ENCODE measurements around the gene MITF. TPM values are rescaled to one million over a fixed set of nuclear protein-coding genes. Genes with fewer than 3 reads are reported as not detected.

The MITF gene
- polyA plus RNA-seq, 1 donor from 2014 or later: not detected

- H2AFZ ChIP-seq (ENCODE audit: low read depth, low read length): no peak overlapping the region
- H3K27ac ChIP-seq (ENCODE audit: low read length): no peak overlapping the region
- TF ChIP-seq SMC3 (conservative IDR thresholded peaks at IDR 0.05; ENCODE audit: poor library complexity) (no peak), EP300 (conservative IDR thresholded peaks at IDR 0.05; ENCODE audit: poor library complexity, severe bottlenecking) (no peak), MXI1 (conservative IDR thresholded peaks at IDR 0.05; ENCODE audit: poor library complexity, severe bottlenecking) (no peak), POLR2AphosphoS5 (IDR thresholded peaks at IDR 0.05) (no peak), TAF1 (IDR thresholded peaks at IDR 0.05; ENCODE audit: low read depth) (no peak), RAD21 (conservative IDR thresholded peaks at IDR 0.05) (no peak), EZH2 (IDR thresholded peaks at IDR 0.05; ENCODE audit: borderline replicate concordance, insufficient read depth, low read length, poor library complexity, severe bottlenecking) (no peak), REST (IDR thresholded peaks at IDR 0.05; ENCODE audit: borderline replicate concordance) (no peak)
- TF ChIP-seq, protein P1, sequence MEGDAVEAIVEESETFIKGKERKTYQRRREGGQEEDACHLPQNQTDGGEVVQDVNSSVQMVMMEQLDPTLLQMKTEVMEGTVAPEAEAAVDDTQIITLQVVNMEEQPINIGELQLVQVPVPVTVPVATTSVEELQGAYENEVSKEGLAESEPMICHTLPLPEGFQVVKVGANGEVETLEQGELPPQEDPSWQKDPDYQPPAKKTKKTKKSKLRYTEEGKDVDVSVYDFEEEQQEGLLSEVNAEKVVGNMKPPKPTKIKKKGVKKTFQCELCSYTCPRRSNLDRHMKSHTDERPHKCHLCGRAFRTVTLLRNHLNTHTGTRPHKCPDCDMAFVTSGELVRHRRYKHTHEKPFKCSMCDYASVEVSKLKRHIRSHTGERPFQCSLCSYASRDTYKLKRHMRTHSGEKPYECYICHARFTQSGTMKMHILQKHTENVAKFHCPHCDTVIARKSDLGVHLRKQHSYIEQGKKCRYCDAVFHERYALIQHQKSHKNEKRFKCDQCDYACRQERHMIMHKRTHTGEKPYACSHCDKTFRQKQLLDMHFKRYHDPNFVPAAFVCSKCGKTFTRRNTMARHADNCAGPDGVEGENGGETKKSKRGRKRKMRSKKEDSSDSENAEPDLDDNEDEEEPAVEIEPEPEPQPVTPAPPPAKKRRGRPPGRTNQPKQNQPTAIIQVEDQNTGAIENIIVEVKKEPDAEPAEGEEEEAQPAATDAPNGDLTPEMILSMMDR (IDR thresholded peaks at IDR 0.05; ENCODE audit: poor library complexity, severe bottlenecking): no peak
- H3K9me3 ChIP-seq (ENCODE audit: low read length): no peaks in the 10 kb centered on the region
- no peak overlapping the region for H3K4me2 ChIP-seq (ENCODE audit: low read length)
- H3K9ac ChIP-seq (ENCODE audit: low read length): no peak overlapping the region
- H3K9me2 ChIP-seq (ENCODE audit: insufficient read depth, low read length): no peaks in the 10 kb centered on the region
- no peaks in the 10 kb centered on the region for H3K27me3 ChIP-seq (ENCODE audit: insufficient read depth, low read depth, low read length)
- no peak overlapping the region for H3K4me3 ChIP-seq (ENCODE audit: low read length)
- no peaks in the 10 kb centered on the region for H3F3A ChIP-seq (ENCODE audit: insufficient read depth, low read length, poor library complexity, severe bottlenecking)
- no peaks in the 10 kb centered on the region for H3K79me2 ChIP-seq (replicated peaks; ENCODE audit: insufficient read depth, low read length)
- H3K36me3 ChIP-seq (ENCODE audit: insufficient read depth, low read length): no peaks in the 10 kb centered on the region
- no peaks in the 10 kb centered on the region for H4K20me1 ChIP-seq (ENCODE audit: insufficient read depth)
Observed at GRCh38 chr3:69902386-69902785, 163.1 kb downstream of the MITF start.

DNA sequence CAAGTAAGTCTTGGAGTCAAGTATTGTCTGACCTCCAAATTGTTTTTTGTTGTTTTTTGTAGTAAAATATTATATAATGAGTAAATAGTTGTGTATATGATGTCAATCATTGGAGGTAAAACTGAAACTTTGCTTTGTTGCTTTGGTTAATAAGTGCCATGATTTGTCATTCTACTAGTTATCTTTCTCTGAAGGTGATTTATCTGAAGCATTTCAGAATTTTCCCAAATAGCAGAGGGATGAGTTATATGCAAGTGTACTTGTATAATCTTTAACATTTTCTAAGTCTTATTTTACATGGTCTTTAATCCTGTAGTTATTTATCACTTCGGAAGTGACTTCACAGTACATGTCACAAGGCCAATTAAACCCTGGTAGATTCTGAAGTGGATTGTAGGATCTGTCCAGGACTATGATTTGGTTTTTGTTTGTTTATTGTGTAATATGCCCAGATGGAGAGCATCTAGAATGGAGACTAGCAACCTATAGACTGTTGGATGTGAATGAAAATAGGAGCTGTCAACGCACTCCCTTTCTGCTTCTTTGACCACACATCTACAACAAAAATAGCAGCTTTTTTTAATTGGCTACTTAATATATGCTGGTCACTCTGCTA is 167.2 kb downstream of the MITF start:
- Histone ChIP-seq H2AFZ (ENCODE audit: low read depth, low read length) (no peak overlapping the region), H3K27me3 (ENCODE audit: insufficient read depth, low read depth, low read length) (no peaks in the 10 kb centered on the region), H3K4me2 (ENCODE audit: low read length) (no peak overlapping the region), H3K27ac (ENCODE audit: low read length) (no peak overlapping the region), H3K9me3 (ENCODE audit: low read length) (no peaks in the 10 kb centered on the region), H3F3A (ENCODE audit: insufficient read depth, low read length, poor library complexity, severe bottlenecking) (no peaks in the 10 kb centered on the region), H3K4me3 (ENCODE audit: low read length) (no peak overlapping the region), H3K9me2 (ENCODE audit: insufficient read depth, low read length) (no peaks in the 10 kb centered on the region), H3K79me2 (replicated peaks; ENCODE audit: insufficient read depth, low read length) (no peaks in the 10 kb centered on the region), H3K9ac (ENCODE audit: low read length) (no peak overlapping the region), H3K36me3 (ENCODE audit: insufficient read depth, low read length) (no peaks in the 10 kb centered on the region), H4K20me1 (ENCODE audit: insufficient read depth) (no peaks in the 10 kb centered on the region)
- TF ChIP-seq, protein P1 (IDR thresholded peaks at IDR 0.05; ENCODE audit: poor library complexity, severe bottlenecking): no peak
- TF ChIP-seq TAF1 (IDR thresholded peaks at IDR 0.05; ENCODE audit: low read depth) (no peak), REST (IDR thresholded peaks at IDR 0.05; ENCODE audit: borderline replicate concordance) (no peak), RAD21 (conservative IDR thresholded peaks at IDR 0.05) (no peak), POLR2AphosphoS5 (IDR thresholded peaks at IDR 0.05) (no peak), EZH2 (IDR thresholded peaks at IDR 0.05; ENCODE audit: borderline replicate concordance, insufficient read depth, low read length, poor library complexity, severe bottlenecking) (no peak), SMC3 (conservative IDR thresholded peaks at IDR 0.05; ENCODE audit: poor library complexity) (no peak), EP300 (conservative IDR thresholded peaks at IDR 0.05; ENCODE audit: poor library complexity, severe bottlenecking) (no peak), MXI1 (conservative IDR thresholded peaks at IDR 0.05; ENCODE audit: poor library complexity, severe bottlenecking) (no peak)
